Small intestine (tissue), 7 donors: ENCODE data around the gene DEFB124. TPM values are rescaled to one million over a fixed set of nuclear protein-coding genes. Genes with fewer than 3 reads are reported as not detected.

Source experiments
- DNase-seq, 2 donors: peaks; one replicate each; pipeline versions ENCODE4 v3.0.0 to v3.0.0-alpha.2; 2013
- FAIRE-seq: peaks from 2 replicates; lab custom pipeline; 2012; peaks lifted over from hg19 to GRCh38; lab: Jason Lieb, UNC
- H3K27ac ChIP-seq, 3 donors: one replicate each; pipeline ENCODE4 v1.5.1; 2013; ENCODE audit warnings: low read length in 2 of 3, mild to moderate bottlenecking in 2 of 3, control low read depth in 1 of 3, inconsistent platforms in 1 of 3, low read depth in 1 of 3, moderate library complexity in 1 of 3
- H3K27me3 ChIP-seq, 3 donors: one replicate each; pipeline ENCODE4 v1.6.1; 2013; ENCODE audit warnings: low read length in 3 of 3, inconsistent platforms in 1 of 3; ENCODE audit not compliant: control insufficient read depth in 3 of 3, insufficient read depth in 3 of 3
- H3K36me3 ChIP-seq, 3 donors: one replicate each; pipeline ENCODE4 v1.6.1; 2013; ENCODE audit warnings: low read length in 3 of 3, inconsistent platforms in 1 of 3, low read depth in 1 of 3, mild to moderate bottlenecking in 1 of 3, moderate library complexity in 1 of 3; ENCODE audit not compliant: control insufficient read depth in 3 of 3, insufficient read depth in 2 of 3
- H3K4me1 ChIP-seq, 3 donors: one replicate each; pipeline ENCODE4 v1.6.1; 2013; ENCODE audit warnings: low read length in 2 of 3, inconsistent platforms in 1 of 3, low read depth in 1 of 3, mild to moderate bottlenecking in 1 of 3, moderate library complexity in 1 of 3; ENCODE audit not compliant: control insufficient read depth in 3 of 3, insufficient read depth in 2 of 3
- H3K4me3 ChIP-seq, 3 donors: one replicate each; pipeline ENCODE4 v1.5.1; 2013; ENCODE audit warnings: low read length in 3 of 3, control low read depth in 1 of 3, inconsistent platforms in 1 of 3, low read depth in 1 of 3, mild to moderate bottlenecking in 1 of 3, moderate library complexity in 1 of 3
- H3K9me3 ChIP-seq, 2 donors: one replicate each; pipeline ENCODE4 v1.6.1; 2013; ENCODE audit warnings: low read depth in 1 of 2, low read length in 1 of 2; ENCODE audit not compliant: control insufficient read depth in 2 of 2, insufficient read depth in 1 of 2
- WGBS, 3 donors: extraction: QIAGEN DNeasy Blood & Tissue Kit; methylation state at CpG; one replicate each; pipeline ENCODE4 v1.1.7; 2013; 5-methylcytosine and 5-hydroxymethylcytosine counted together
- polyA plus RNA-seq, 4 donors: library from polyadenylated mRNA; stranded (reverse) in 3 of 4; unstranded in 1 of 4; fragments of 200-250 nt in 3 of 4; fragments of 120-200 nt in 1 of 4; gene quantifications; one replicate each; pipeline versions ENCODE4 v1.2.1 to v1.2.3, GENCODE V29; 2013
- donor health status: healthy with polysubstance abuse.
- donor health status: control.
- donor health status: control.
- donor health status: Bipolar disorder and iron deficiency.
- donor health status: healthy.

DEFB124 gene
- polyA plus RNA-seq, 4 donors, result 0.18 TPM; not detected in 3

- Histone ChIP-seq H3K4me3 (no peak overlapping the region), H3K27me3 (no peaks in the 10 kb centered on the region), H3K9me3 (no peaks in the 10 kb centered on the region), H3K36me3 (no peaks in the 10 kb centered on the region), H3K4me1 (no peaks in the 10 kb centered on the region), H3K27ac (no peak overlapping the region)
- DNase-seq, result no peak
- WGBS, 3 donors, result 22 to 35% (median 32%) methylated on average over 6 of the region's 6 CpGs
- FAIRE-seq, result no peak
Observed at GRCh38 chr20:31497838-31498540, 23.1 kb upstream of the DEFB124 start.

GRCh38 chr20:31496761-31497295 is 21.9 kb upstream of the DEFB124 start:
- H3K27ac ChIP-seq, result peak overlapping the region in 2 of 3 donors; percentile 56 to 72
- no peaks in the 10 kb centered on the region for H3K9me3 ChIP-seq
- H3K4me3 ChIP-seq, result no peak overlapping the region
- H3K4me1 ChIP-seq, result no peaks in the 10 kb centered on the region
- FAIRE-seq (no peak), DNase-seq (peak in 1 of 2 donors; percentile 36)
- no peaks in the 10 kb centered on the region for H3K36me3 ChIP-seq
- 40 to 52% (median 46%) methylated on average over 15 of the region's 15 CpGs for WGBS, 3 donors
- no peaks in the 10 kb centered on the region for H3K27me3 ChIP-seq

- Histone ChIP-seq H3K4me3 (no peak overlapping the region), H3K4me1 (no peaks in the 10 kb centered on the region), H3K27ac (no peak overlapping the region), H3K36me3 (no peaks in the 10 kb centered on the region), H3K9me3 (no peaks in the 10 kb centered on the region), H3K27me3 (no peaks in the 10 kb centered on the region)
- FAIRE-seq (no peak), DNase-seq (peak in 1 of 2 donors; percentile 11)
- WGBS, 3 donors, result 41 to 51% (median 44%) methylated on average over 2 of the region's 2 CpGs
Observed at GRCh38 chr20:31494131-31494530, 19.2 kb upstream of the DEFB124 start.

GRCh38 chr20:31490752-31491151 is 15.8 kb upstream of the DEFB124 start:
- DNase-seq, result no peak
- Histone ChIP-seq H3K4me3 (no peak overlapping the region), H3K4me1 (no peaks in the 10 kb centered on the region), H3K27me3 (no peaks in the 10 kb centered on the region), H3K36me3 (no peaks in the 10 kb centered on the region), H3K27ac (no peak overlapping the region), H3K9me3 (no peaks in the 10 kb centered on the region)
- WGBS, 3 donors, result 81 to 88% (median 86%) methylated on average over 3 of the region's 3 CpGs
- no peak for FAIRE-seq

- H3K27me3 ChIP-seq, result peaks cover 0 to 11% (median 0%) of the 10 kb centered on the region in 3 donors
- 69 to 72% (median 71%) methylated on average over 3 of the region's 3 CpGs for WGBS, 3 donors
- no peak overlapping the region for H3K4me3 ChIP-seq
- H3K9me3 ChIP-seq, result peaks cover 0 to 2% of the 10 kb centered on the region in 2 donors
- H3K4me1 ChIP-seq, result no peaks in the 10 kb centered on the region
- FAIRE-seq (no peak), DNase-seq (no peak)
- H3K36me3 ChIP-seq, result no peaks in the 10 kb centered on the region
- H3K27ac ChIP-seq, result peak overlapping the region in 1 of 3 donors; percentile 28
Observed at GRCh38 chr20:31489152-31489551, 14.2 kb upstream of the DEFB124 start.

GRCh38 chr20:31488115-31488514 is 13.2 kb upstream of the DEFB124 start:
- Histone ChIP-seq H3K4me1 (no peaks in the 10 kb centered on the region), H3K27me3 (peaks cover 0 to 11% (median 0%) of the 10 kb centered on the region in 3 donors), H3K27ac (no peak overlapping the region), H3K36me3 (no peaks in the 10 kb centered on the region), H3K4me3 (no peak overlapping the region), H3K9me3 (peaks cover 0 to 2% of the 10 kb centered on the region in 2 donors)
- WGBS, 3 donors, result 44 to 68% (median 51%) methylated on average over 2 of the region's 2 CpGs
- DNase-seq (no peak), FAIRE-seq (no peak)

GRCh38 chr20:31485450-31486339 is 10.8 kb upstream of the DEFB124 start:
- H3K27ac ChIP-seq, result peak overlapping the region in 2 of 3 donors; percentile 75 to 89

GRCh38 chr20:31484001-31484400 is 9.1 kb upstream of the DEFB124 start:
- FAIRE-seq (no peak), DNase-seq (peak in 1 of 2 donors; percentile 38)
- 45 to 48% (median 46%) methylated on average over 36 of the region's 36 CpGs for WGBS, 3 donors
- Histone ChIP-seq H3K36me3 (no peaks in the 10 kb centered on the region), H3K27me3 (peaks cover 0 to 11% (median 0%) of the 10 kb centered on the region in 3 donors), H3K4me1 (no peaks in the 10 kb centered on the region), H3K4me3 (no peak overlapping the region), H3K9me3 (peaks cover 0 to 2% of the 10 kb centered on the region in 2 donors), H3K27ac (no peak overlapping the region)

More at GRCh38 chr20:31485450-31486339, 10.8 kb upstream of the DEFB124 start:
- peaks cover 0 to 2% of the 10 kb centered on the region in 2 donors for H3K9me3 ChIP-seq
- H3K4me3 ChIP-seq, result peak overlapping the region in 1 of 3 donors; percentile 22
- WGBS, 3 donors, result 12 to 13% (median 12%) methylated on average over 31 of the region's 31 CpGs
- H3K36me3 ChIP-seq, result no peaks in the 10 kb centered on the region
- peak in 1 of 2 donors; percentile 64 for DNase-seq
- H3K27me3 ChIP-seq, result peaks cover 0 to 11% (median 0%) of the 10 kb centered on the region in 3 donors
- no peaks in the 10 kb centered on the region for H3K4me1 ChIP-seq
- no peak for FAIRE-seq
